A549 (cell line): ENCODE results near the gene TYRP1.

Experiments
- CBX2 ChIP-seq: fragments of 200-600 bp; sonication (generic); IDR thresholded peaks from 2 replicates; pipeline ENCODE4 v1.6.1; 2016; ENCODE audit warnings: low read depth, mild to moderate bottlenecking, borderline replicate concordance
- CEBPB ChIP-seq, 2 experiments: fragments of >200 bp in 1 of 2; sonication (Bioruptor Twin) in 1 of 2; formaldehyde crosslinking in 1 of 2; IDR thresholded peaks; 2 replicates each; pipeline ENCODE4 v1.6.1; 2012 to 2016
- CHD2 ChIP-seq: fragments of 150-350 bp; IDR thresholded peaks from 2 replicates; pipeline ENCODE4 v1.6.1; 2014; ENCODE audit warnings: low read length; ENCODE audit not compliant: partially characterized antibody
- HDAC2 ChIP-seq: fragments of 200-600 bp; sonication (generic); IDR thresholded peaks from 2 replicates; pipeline ENCODE4 v1.6.1; 2016
- JUN ChIP-seq, 2 experiments: fragments of >200 bp; sonication (Bioruptor Twin); formaldehyde crosslinking; IDR thresholded peaks; 2 replicates in 1 of 2; 3 replicates in 1 of 2; pipeline ENCODE4 v1.6.1; 2016 to 2017
- MAZ ChIP-seq: fragments of 150-350 bp; IDR thresholded peaks from 2 replicates; pipeline ENCODE4 v1.6.1; 2014; ENCODE audit warnings: antibody characterized with exemption, low read depth, low read length, borderline replicate concordance
- MYC ChIP-seq: IDR thresholded peaks from 2 replicates; pipeline ENCODE4 v1.6.1; 2012; ENCODE audit warnings: mild to moderate bottlenecking, inconsistent platforms, low read length, improper control_type of control experiment, borderline replicate concordance
- POLR2A ChIP-seq: IDR thresholded peaks from 2 replicates; pipeline ENCODE4 v1.6.1; 2012; ENCODE audit warnings: mild to moderate bottlenecking, low read length
- RCOR1 ChIP-seq: fragments of 150-350 bp; IDR thresholded peaks from 2 replicates; pipeline ENCODE4 v1.6.1; 2014; ENCODE audit warnings: antibody characterized with exemption, low read length, low read depth
- ZSCAN20 ChIP-seq: fragments of 250-450 bp; sonication (Bioruptor Pico); IDR thresholded peaks from 2 replicates; pipeline ENCODE4 v1.8.0; 2022; ENCODE audit warnings: mild to moderate bottlenecking, moderate library complexity
- TF ChIP-seq, protein P1 (sequence below): fragments of >200 bp; sonication (Bioruptor Twin); formaldehyde crosslinking; IDR thresholded peaks from 3 replicates; pipeline ENCODE4 v1.5.1; 2016
- TF ChIP-seq, protein P2 (sequence below): IDR thresholded peaks from 2 replicates; pipeline ENCODE4 v1.6.1; 2012
- TF ChIP-seq, protein P3 (sequence below): fragments of 450-650 bp; IDR thresholded peaks from 2 replicates; pipeline ENCODE4 v1.6.1; 2014; ENCODE audit warnings: antibody characterized with exemption
- TF ChIP-seq, protein P4 (sequence below): fragments of 200-600 bp; sonication (generic); IDR thresholded peaks from 2 replicates; pipeline ENCODE4 v1.6.1; 2016; ENCODE audit warnings: antibody characterized with exemption, mild to moderate bottlenecking, moderate library complexity

DNA sequence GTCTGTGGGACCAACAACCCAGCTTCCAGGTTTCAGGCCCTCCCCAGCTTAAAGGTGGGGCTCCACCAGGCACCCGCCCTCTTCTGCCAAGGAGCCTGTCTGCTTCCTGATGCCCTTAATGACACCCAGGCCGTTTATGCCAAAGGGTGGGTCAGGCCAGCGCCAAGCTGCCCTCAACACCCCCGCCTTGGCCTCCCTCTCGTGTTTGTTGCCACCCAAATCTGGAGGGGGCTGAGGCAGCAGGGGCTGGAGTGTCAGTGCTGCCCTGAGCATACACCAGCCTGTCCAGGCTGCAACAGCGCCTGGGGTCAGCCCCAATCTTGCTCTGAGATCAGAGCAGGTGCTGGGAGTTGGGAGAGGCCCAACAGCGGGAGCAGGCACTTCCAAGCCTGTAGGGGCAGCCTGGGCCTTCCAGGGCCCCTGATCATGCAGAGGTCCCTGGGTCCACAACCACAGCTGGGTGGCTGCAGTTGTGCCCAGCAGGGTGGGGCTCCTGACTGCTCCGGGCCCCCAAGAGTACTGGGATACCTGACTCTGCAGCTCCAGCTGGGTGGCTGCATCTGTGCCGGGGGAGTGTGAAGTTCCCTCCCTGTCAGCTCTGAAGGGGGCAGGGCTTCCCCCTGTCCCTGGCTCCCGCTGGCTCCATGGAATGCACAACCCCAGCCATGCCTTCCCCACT lies 34.5 kb upstream of the TYRP1 start:
- TF ChIP-seq MAZ (no peak), CHD2 (no peak), CEBPB (IDR thresholded peaks at IDR 0.05) (no peak), POLR2A (no peak), HDAC2 (no peak), RCOR1 (no peak), ZSCAN20 (CRISPR knock-in tag) (no peak), MYC (no peak), JUN (IDR thresholded peaks at IDR 0.05) (no peak), CBX2 (no peak)
- TF ChIP-seq, protein P1, sequence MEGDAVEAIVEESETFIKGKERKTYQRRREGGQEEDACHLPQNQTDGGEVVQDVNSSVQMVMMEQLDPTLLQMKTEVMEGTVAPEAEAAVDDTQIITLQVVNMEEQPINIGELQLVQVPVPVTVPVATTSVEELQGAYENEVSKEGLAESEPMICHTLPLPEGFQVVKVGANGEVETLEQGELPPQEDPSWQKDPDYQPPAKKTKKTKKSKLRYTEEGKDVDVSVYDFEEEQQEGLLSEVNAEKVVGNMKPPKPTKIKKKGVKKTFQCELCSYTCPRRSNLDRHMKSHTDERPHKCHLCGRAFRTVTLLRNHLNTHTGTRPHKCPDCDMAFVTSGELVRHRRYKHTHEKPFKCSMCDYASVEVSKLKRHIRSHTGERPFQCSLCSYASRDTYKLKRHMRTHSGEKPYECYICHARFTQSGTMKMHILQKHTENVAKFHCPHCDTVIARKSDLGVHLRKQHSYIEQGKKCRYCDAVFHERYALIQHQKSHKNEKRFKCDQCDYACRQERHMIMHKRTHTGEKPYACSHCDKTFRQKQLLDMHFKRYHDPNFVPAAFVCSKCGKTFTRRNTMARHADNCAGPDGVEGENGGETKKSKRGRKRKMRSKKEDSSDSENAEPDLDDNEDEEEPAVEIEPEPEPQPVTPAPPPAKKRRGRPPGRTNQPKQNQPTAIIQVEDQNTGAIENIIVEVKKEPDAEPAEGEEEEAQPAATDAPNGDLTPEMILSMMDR, result no peak
- TF ChIP-seq, protein P2, sequence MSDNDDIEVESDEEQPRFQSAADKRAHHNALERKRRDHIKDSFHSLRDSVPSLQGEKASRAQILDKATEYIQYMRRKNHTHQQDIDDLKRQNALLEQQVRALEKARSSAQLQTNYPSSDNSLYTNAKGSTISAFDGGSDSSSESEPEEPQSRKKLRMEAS, result no peak
- TF ChIP-seq, protein P3, sequence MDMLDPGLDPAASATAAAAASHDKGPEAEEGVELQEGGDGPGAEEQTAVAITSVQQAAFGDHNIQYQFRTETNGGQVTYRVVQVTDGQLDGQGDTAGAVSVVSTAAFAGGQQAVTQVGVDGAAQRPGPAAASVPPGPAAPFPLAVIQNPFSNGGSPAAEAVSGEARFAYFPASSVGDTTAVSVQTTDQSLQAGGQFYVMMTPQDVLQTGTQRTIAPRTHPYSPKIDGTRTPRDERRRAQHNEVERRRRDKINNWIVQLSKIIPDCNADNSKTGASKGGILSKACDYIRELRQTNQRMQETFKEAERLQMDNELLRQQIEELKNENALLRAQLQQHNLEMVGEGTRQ, result no peak
- TF ChIP-seq, protein P4, sequence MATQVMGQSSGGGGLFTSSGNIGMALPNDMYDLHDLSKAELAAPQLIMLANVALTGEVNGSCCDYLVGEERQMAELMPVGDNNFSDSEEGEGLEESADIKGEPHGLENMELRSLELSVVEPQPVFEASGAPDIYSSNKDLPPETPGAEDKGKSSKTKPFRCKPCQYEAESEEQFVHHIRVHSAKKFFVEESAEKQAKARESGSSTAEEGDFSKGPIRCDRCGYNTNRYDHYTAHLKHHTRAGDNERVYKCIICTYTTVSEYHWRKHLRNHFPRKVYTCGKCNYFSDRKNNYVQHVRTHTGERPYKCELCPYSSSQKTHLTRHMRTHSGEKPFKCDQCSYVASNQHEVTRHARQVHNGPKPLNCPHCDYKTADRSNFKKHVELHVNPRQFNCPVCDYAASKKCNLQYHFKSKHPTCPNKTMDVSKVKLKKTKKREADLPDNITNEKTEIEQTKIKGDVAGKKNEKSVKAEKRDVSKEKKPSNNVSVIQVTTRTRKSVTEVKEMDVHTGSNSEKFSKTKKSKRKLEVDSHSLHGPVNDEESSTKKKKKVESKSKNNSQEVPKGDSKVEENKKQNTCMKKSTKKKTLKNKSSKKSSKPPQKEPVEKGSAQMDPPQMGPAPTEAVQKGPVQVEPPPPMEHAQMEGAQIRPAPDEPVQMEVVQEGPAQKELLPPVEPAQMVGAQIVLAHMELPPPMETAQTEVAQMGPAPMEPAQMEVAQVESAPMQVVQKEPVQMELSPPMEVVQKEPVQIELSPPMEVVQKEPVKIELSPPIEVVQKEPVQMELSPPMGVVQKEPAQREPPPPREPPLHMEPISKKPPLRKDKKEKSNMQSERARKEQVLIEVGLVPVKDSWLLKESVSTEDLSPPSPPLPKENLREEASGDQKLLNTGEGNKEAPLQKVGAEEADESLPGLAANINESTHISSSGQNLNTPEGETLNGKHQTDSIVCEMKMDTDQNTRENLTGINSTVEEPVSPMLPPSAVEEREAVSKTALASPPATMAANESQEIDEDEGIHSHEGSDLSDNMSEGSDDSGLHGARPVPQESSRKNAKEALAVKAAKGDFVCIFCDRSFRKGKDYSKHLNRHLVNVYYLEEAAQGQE, result no peak
